ENCODE measurements around the gene FLCN.

DNA sequence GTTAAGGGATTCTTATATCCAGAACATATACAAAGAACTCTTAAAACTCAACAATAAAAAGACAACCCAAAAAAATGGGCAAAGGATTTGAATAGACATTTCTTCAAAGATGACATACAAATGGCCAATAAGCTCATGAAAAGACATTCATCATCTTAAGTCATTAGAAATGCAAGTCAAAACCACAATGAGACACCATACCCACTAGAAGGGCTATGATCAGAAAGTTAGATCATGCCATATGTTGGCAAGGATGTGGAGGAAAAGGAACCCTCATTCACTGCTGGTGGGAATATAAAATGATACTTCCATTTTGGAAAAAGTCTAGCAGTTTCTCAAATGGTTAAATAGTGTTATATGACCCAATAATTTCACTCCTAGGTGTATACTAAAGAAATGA, 40.2 kb downstream of the FLCN start:
- TF ChIP-seq, protein P1, sequence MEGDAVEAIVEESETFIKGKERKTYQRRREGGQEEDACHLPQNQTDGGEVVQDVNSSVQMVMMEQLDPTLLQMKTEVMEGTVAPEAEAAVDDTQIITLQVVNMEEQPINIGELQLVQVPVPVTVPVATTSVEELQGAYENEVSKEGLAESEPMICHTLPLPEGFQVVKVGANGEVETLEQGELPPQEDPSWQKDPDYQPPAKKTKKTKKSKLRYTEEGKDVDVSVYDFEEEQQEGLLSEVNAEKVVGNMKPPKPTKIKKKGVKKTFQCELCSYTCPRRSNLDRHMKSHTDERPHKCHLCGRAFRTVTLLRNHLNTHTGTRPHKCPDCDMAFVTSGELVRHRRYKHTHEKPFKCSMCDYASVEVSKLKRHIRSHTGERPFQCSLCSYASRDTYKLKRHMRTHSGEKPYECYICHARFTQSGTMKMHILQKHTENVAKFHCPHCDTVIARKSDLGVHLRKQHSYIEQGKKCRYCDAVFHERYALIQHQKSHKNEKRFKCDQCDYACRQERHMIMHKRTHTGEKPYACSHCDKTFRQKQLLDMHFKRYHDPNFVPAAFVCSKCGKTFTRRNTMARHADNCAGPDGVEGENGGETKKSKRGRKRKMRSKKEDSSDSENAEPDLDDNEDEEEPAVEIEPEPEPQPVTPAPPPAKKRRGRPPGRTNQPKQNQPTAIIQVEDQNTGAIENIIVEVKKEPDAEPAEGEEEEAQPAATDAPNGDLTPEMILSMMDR (IDR thresholded peaks at IDR 0.05; ENCODE audit: low read length), result no peak
- no peak for TF ChIP-seq EZH2 (IDR thresholded peaks at IDR 0.05; ENCODE audit: borderline replicate concordance, low read length)

All from OCI-LY1 (cell line).